Measurements from ENCODE around the gene WT1.
"Not testable (repeated sequence)": the region's sequence is repeated elsewhere in the genome, so short reads cannot be mapped to it uniquely, and the experiment has no call there.

WT1 gene

DNA sequence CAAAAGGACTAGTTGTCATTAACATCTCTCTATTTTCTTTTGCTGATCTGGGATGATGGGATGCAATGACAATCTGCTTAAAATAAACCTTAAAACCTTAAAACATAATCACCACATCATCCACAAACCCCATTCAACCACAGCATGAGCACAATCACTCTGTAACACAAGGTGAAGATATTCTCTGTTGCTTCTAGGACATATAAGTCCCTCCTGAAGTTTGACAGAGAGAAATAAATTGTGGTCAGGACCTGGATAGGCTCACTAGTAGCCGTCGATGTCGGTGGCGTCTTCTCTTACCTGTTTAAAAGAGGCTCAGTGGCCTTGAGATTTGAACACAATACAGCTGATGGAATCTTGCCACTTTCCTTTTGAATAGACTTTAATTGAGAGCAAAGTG, 47.9 kb downstream of the WT1 start:
- DNase-seq (ENCODE audit: low read depth): no peak

DNA sequence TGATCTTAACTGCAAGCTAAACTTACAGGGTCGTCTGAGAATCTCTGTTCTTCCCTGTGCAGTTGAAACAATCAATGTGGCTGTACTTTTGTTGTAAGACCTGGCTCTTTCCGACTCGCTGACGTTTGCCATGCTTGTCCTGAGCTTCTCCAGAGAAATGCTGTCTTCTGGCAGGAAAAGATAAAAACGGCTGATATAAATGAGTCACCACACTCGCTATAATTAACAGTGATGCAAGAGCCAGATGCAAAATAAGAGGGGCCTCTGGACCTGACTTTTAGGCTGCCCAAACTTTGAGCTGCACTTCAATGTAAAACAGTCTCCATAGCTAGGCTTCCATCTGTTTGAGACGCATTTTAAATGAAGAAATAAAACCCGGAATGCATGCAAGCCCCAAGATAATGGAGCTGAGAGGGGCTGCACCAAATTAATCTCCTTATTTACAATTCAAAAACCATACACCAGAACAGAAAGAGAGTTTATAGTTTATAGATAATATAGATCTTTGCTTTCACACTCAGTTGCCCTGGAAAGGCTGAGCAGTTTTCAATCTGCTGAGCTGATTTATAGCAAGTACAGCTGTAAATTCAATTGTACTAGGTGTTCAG, 48.5 kb downstream of the WT1 start:
- no peak for DNase-seq (ENCODE audit: low read depth)

DNA sequence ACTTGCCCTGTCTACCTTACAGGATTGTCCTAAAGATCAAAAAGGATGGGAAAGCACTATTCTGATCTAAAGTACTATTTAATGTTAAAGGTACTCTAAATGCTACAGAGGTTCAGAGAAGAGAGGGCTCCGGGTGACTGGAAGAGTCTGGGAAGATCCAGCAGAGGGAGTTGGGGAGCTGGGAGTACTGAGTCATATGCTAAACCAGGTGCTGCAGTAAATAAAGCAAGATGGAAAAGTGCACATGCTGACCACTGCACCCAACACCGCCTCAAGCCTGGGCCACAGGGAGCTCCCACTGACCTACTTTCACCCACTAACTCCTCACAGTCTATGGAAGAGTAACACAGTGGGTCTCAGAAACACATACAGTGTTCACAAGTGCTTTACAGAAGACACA, 49.3 kb downstream of the WT1 start:
- DNase-seq (ENCODE audit: low read depth): no peak

DNA sequence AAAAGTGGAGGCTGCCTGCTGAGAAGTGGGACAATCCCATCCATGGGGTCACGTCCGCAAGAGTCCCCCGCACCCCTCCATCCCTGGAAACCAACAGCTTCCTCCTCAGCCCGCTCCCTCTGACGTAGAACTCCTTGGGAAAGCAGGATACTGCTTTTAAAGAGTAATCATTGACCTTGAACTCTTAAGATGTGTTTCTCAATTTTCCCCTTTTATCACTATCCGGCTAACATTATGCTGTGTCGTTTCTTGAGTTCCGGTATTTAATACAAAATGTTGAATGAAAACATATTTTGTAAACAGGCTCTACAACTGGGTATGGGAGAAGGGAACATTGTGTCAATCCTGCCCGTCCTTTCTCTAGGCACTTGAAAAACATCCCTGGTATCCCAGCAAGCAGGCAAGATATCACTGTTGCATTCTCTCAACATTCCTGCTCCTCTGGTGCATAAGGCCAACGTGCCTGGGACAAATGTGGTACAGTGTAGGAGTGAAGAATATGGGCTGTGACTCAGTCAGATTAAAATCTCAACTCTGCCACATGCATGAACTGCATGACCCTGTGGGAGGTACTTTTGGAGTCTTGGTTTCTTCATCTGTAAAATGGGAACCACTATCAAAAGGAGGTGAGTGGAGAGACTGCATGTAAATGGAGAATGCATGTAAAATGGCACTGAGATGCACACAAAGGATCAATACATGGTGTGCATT, 52.8 kb downstream of the WT1 start:
- DNase-seq (ENCODE audit: low read depth): no peak

DNA sequence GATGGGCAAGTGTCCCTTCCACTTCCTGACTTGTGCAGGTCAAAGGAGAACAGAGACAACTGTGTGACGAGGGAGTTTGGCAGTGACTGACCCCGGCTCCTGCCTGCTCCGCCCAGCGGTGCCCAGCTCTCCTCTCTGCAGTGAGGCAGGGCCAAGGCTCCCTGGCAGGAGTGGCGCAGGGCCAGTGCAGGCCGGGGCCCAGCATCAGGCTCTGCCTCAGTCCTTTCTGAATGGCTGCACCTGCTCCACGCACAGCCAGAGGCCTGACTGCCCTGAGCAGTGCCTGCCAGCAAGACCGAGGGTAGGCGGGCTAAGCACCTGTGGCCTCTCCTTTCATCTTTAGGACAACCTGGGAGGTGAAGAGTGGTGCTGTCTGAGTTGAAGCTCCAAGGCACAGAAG, 54.2 kb downstream of the WT1 start:
- DNase-seq (ENCODE audit: low read depth): no peak

DNA sequence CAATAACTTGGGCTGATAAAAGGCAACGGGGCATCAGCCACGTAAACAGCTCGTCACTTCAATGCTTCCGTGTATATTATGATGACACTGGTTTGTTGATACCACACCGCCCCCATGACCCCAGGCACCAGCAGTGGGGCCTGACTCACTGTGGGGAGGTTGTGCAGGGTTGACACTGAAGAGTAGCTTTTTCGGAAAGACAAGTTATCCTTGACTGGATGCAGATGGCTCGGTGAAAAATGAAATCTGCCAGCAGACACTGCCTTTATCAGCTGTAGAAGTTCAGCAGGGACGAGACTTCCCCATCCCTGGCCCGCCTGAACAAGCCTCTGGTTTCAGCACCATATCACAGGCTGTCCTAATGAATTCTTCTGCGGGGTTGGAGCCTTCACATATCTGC, 55.6 kb downstream of the WT1 start:
- no peak for DNase-seq (ENCODE audit: low read depth)

DNA sequence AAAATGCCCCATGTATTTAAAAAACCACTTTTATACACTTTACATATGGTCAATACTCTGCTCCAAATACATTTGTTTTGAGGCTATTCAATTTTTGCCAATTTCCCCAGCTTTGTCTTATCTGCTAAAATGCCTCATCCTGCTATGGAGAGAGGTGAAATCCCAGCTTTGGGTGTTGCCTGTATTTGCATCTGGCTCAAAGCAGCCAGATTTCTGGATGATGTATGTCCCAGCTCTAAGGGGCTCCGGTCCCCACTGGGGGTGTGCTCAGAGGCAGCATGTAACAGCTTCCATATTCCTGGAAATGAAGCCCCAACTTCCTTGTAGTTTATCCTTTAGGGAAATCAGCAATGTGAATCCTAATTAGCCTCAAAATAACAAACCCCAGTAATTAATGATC, 59.5 kb downstream of the WT1 start:
- DNase-seq (ENCODE audit: low read depth): no peak

DNA sequence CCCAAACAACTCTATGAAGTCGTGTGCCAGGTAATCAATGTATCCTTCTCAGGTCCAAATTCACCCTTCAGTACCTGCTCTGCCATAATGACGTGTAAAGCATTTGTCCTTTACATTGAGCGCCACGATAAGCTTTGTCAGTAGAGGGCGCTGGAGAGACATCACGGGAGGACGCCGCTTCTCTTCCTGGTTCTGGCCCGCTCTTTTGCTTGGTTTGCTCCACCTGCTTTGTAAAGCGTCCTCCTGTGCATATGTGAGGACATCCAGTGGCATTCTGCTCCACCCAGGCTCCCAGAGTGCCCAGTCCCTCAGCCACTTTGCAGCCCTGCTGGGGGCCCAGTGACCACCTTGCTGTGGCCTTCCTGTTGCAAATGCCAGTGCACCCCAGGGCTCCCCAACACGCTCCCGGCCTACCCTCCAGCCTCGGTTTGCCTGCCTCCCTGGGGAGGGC, 61.1 kb downstream of the WT1 start:
- no peak for DNase-seq (ENCODE audit: low read depth)

DNA sequence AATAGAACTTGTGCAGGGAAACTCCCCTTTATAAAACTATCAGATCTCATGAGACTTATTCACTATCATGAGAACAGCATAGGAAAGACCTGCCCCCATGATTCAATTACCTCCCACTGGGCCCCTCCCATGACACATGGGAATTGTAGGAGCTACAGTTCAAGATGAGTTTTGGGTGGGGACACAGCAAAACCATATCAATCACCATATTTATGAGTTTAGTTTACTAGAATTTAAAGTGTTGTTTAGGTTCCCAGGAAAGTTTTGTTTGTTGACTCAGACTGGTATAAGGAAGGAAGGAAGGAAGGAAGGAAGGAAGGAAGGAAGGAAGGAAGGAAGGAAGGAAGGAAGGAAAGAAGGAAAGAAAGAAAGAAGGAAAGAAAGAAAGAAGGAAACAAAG, 65.4 kb downstream of the WT1 start:
- not testable (repeated sequence) for DNase-seq (ENCODE audit: low read depth)

DNA sequence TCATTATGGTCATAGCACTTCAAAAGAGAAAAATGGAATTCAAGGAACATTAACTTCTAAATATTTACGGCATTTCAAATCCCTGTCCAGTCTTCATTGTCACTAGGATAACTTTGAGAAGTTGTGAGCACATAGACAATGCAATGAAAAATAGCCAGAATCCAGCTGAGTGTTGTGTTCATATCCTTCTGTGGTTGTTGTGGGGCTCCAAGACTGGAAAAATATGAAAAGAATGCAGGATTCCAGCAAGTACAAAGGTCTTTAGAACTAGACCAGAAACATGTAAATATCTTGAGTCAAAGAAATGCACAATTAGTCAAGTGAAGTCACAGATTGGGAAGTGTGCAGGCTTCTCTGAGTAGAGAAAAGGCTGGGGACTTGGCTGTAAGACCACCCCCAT, 68.7 kb downstream of the WT1 start:
- no peak for DNase-seq (ENCODE audit: low read depth)

DNA sequence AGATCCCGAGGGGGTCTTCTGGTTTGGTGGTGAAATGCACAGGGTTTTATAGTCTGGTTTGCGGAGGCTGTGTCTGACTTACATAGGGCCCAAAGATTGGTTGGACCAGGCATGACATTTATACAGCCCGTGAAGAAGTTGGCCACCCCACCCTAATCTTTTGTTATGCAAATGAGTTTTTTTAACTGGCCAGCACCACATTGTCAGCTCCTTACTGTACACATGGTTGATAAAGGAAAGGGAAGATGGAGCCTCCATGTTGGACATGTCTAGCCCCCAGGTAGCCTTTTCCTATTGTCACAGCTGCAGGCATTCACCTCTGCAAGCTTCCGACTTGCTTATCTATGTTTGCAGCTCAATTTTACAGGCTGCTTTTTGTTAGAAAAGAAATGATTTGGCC, 70.1 kb downstream of the WT1 start:
- no peak for DNase-seq (ENCODE audit: low read depth)

DNA sequence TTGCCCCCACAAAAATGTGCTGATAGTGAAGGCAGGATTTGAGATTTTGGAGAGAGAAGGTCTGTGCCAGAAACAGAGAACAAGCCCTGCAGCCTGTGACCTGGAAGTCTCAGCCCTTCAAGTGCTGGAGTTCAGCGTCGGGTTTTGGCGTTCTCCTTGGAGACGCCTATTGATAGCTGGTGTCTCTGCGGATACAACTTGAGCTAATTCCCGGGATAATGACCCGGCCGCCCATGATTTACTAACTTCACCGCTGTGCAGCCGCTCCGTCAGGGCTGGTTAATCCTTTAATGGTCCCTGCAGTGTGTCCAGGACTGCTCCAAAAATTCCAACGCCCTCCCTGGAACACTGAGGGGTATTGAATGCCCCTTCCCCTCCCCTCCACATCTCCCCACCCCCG, 76.6 kb downstream of the WT1 start:
- DNase-seq (ENCODE audit: low read depth): no peak

DNA sequence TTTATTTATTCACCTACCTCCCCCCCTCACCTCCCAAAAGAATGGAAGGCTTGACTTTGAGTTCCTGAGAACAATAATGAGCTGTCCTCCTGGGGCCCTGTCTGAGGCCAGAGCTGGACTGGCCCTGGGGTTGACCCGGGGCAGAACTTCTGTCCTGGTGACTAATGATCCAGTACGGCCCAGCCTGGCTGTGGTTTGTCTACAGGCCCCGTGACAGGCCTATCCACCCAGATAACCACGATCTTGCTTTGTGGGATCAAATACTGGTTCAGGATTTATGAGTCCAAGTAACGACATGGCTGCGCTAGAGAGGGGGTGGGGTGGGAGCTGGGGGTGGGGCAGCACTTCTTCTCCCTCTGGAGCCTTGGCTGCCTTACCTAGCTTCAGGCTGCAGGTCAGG, 81.5 kb downstream of the WT1 start:
- DNase-seq (ENCODE audit: low read depth): no peak

DNA sequence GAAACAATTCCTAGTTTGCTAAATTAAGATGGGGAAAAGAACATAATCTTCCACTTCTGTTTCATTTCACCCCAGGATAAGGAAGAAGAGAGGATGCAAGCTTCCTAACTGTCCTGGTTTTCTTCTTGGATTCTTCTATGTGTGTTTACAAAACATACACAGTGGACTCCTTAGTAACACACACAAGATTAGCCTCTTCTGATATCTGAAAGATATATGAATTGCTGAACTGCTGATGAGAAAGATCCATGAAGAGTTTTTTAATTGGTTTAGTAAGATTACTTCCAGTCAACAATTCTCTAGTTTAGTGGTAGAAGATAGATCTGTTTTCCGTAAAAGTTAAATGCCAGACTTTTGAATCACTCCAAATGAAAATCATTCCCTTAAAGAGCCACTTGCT, 86.8 kb downstream of the WT1 start:
- no peak for DNase-seq (ENCODE audit: low read depth)

DNA sequence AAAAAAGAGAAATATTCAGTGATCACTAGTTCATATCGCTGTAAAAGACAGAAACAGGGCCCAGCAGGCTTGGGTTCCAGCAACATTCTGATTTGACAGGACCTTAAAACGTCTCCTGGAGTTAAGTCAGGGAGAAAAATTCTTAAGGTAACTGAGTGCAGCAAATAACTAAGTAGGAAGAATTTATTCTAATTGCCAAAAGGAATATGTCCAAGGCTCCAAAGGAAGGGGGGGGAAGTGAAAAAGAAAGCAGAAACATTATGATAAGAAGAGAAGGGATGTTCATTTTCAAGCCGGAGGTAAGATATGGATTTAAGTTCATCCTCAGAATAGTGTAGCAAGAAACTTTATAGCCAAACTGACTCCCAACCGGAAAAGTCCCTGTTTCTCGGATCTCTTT, 90.4 kb downstream of the WT1 start:
- no peak for DNase-seq (ENCODE audit: low read depth)

DNA sequence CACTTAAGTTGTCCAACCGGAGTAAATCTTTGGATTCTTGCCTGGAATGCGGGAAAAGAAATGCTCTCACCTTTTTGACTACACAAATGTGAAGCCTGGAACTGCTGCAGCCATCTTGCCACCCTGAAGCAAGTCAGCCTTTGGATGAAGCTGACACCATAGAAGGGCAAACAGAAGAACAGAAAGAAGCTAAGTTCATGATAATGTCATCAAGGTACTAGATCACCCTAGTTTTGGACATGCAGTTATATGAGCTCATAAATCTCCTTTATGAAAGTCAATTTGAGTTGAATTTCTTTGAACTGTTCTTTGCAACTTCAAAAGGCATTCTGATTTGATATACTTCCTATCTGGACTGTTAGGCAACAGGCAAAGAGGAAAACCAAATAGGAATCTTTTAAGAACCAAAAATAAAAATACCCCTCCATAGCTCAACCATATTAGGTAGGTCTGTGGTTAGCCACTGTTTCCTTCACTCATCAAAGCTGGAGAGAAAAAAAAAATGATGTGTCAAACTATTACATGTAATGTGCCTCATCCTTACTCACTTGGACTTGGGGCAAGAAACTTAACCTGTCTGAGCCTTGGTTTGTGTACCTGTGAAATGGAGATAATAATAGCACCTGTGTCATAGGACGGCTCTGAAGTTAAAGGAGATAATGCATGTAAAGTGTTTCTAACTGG, 91.9 kb downstream of the WT1 start:
- no peak for DNase-seq (ENCODE audit: low read depth)

DNA sequence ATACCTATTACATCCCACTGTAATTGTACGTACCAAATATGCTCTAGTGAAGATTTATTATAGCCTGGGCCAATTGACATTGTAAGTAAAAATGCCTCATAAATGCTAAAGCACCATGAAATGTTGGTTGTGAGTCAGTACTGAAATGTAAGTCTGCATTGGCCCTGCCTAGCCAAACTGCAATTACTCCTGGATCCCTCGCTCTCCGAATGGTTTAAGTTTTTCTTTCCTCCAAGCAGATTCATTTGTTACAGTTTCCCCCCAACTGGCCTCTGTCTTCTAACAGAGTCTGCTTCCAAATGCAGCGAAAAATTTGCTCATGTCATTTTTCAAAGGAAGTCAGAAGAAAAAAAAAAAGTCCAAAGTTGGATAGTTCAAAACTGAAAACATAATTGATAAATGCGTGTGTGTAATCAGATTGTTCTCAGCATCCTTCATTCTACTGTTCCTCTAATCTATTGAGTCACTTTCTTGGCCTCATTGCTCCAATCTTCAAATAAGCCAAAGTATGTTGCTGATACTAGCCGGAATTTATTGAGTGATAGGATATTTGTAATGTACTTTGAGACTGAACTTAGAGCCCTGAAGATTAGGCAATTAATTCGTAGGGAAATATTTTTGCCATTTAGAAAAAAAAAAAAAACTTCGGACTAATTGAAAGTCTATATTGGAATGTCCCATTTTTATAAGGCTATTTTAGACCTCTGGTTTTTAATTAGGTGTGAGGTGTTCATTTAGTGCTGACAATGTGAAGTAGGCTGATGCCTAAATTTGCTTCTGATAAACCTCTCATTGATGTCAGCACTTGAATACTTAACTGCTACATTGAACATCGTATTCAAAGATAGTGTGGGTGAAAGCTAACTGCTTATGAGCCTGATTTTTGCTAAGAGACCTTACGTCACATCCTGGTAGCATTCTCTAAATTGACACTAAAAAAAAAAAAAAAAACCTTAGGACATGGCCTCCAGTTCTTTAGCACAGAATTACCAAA, 93.4 kb downstream of the WT1 start:
- no peak for DNase-seq (ENCODE audit: low read depth)

DNA sequence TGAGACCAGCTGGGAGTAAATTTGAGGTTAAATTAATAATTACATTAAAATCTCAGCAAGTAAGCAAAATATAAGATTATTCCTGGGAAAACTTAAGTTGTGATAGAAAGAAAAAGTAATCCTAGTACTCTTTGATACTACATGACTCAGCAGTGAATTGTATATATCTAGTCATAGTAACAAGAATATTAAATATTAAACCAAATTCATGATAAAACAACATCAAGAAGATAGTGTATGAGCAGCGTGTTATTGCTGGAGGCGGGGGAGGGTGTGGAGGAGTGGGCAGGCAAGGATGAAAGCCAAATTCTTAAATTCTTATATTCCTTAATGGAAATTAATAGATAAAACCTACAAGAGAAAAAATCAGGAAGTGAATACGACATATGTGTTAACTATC, 95.2 kb downstream of the WT1 start:
- no peak for DNase-seq (ENCODE audit: low read depth)

All from fibroblast of gingiva (primary cell).